ENCODE data around the gene PITPNM3. TPM values are rescaled to one million over a fixed set of nuclear protein-coding genes. Genes with fewer than 3 reads are reported as not detected.

The PITPNM3 gene
- total and polyA plus RNA-seq, 2 of the 8 experiments (the other 6 are each of a cell fraction or from before 2014, with no cell fraction given), result 1.7 to 3.1 TPM

DNA sequence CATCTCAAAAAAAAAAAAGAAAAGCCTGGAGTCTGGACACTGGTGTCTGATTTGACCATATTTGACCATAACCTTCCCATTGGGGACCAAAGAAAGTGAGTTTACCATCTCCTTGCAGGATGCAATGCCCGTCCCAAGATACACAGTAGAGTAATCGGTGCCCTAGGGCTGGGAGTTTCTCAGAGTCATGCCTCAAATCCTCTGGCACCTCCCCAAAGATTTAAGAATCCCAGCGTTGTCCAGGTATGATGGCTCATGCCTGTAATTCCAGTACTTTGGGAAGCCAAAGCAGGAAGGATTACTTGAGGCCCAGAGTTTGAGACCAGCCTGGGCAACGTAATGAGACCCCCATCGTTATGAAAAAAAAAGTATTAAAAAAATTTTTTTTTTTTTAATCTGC lies 5.0 kb downstream of the PITPNM3 start (continued):
- no peak for TF ChIP-seq RNF2 (IDR thresholded peaks at IDR 0.05; ENCODE audit: borderline replicate concordance, low read depth, low read length, missing control alignments, poor library complexity, severe bottlenecking)
- TF ChIP-seq EZH2 (IDR thresholded peaks at IDR 0.05; ENCODE audit: low read depth, low read length, severe bottlenecking), result no peak
